Fibroblast of upper back skin (primary cell): ENCODE measurements around the gene MYBBP1A.

Experiments
- DNase-seq: peaks from one replicate; pipeline ENCODE4 v3.0.0-alpha.2; 2013

MYBBP1A gene

DNA sequence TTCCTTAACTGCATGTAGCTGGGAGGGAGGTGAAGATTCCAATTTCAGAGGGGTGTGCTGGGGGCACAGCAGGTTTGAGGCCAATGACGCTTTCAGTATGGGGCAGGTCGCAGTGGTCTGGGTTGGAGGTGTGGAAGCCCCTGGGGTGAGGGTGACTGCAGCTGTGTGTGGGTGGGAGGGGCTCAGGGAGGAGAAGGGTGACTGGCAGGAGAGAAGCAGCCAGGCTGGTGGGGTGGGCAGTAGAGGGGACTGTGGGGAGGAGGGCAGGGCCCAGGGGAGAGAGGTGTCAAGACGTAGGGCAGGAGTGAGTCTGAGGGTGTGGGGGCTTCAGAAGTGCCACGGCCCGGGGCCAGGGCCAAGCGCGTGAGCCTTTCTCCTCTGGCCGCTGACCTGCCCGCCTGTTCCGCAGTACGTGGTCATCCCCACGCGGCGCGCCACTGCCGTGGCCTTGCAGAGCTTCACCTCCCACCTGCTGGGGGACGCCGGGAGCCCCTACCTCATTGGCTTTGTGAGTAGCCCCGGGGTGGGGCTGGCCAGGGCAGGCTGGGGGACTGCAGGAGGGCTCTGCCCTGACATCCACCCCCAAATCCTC, 19.4 kb downstream of the MYBBP1A start:
- DNase-seq = no peak

- DNase-seq = no peak
Measured at GRCh38 chr17:4534928-4535666, 20.1 kb downstream of the MYBBP1A start.

DNA sequence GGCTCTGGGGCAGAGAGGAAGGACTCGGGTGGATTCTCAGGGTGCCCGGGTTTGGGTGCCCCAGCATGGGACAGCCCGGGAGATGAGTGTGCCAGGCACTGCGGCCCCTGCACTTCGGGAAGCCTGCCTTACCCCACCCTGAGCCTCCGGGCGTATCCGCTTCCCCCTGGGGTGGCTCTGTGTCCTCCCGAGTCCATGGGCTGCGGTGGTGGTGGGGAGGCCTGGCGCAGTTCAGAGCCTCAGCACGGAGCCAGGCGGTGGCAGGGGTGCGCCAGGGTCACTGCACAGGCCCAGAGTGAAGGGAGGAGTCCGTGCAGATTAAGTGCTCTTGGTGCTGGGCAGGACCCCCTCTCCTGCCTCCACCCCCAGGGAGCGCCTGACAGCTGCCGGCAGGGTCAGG, 20.7 kb downstream of the MYBBP1A start:
- no peak for DNase-seq

GRCh38 chr17:4533523-4534504, 21.4 kb downstream of the MYBBP1A start:
- no peak for DNase-seq

- no peak for DNase-seq
Measured at GRCh38 chr17:4532860-4533522, 22.2 kb downstream of the MYBBP1A start.

GRCh38 chr17:4531988-4532736, 23.0 kb downstream of the MYBBP1A start:
- DNase-seq = no peak

DNA sequence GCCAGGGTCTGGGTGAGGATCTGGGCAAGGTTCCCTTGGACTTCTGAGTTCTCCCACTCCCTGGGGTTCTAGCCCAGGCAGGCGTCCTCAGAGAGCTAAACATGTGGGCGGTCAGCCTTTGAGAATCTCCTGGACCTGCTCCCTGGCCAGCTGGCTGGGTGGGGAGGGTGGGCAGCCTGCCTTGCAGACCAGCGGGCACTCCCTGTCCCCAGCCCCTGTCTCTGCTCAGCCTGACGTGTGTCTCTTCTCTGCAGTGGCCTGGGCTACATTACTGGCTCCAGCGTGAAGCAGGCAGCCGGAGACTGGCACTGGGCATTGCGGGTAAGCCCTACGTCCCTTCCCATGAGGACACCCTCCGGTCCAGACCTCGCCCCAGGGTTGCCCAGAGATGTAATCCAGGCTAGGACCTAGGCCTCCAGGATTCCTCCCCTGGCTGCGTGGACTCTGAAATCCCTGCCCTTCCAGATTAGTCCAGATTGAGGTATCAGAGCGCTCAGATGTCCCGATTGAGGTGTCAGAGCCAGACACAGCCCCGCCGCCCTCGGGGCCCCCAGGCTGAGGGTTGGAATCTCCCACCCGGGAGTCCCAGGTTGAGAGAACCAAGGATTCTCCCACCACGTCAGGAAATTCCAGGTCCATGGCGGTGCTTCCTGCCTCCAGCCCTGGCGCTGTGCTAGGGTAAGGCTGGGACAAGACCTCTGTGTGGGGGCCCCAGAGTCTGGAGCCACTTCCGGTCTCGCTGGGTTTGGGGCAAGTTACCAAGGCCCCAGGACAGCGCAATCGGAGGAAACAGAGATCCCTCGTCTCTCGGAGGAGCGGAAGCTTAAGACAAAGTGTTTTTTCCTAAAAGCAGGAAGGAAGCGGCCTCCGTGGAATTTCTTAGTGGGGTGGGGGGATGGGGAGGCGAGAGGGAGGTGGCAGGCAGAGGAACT, 24.1 kb downstream of the MYBBP1A start:
- peak; percentile 20 for DNase-seq

DNA sequence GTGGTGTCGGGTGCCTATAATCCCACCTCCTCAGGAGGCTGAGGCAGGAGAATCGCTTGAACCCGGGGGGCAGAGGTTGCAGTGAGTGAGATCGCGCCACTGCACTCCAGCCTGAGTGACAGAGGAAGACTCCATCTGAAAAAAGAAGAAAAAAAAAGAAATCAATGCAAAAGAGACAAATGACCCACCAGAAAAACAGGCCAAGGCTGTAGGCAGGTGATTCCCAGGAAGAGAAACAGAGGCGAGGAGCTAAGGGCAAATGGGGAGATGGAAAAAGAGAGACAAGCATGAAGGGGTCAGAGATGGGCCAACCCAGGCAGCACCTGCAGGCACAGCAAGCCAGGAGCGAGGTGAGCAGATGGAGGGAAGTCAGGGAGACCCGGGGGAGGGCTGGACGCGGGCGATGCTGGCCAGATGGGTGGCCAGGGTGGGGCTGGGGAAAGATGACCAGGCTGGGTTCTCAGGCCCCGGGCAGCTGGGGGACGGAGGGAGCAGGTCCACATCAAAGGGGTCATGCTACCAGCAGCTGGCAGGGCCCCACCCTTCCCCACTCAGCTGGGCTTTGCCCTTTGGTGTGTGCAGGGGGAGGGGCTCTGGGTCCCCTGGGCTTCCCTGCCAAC, 25.5 kb downstream of the MYBBP1A start:
- DNase-seq = no peak

- no peak for DNase-seq
Measured at GRCh38 chr17:4527566-4528125, 27.5 kb downstream of the MYBBP1A start.

DNA sequence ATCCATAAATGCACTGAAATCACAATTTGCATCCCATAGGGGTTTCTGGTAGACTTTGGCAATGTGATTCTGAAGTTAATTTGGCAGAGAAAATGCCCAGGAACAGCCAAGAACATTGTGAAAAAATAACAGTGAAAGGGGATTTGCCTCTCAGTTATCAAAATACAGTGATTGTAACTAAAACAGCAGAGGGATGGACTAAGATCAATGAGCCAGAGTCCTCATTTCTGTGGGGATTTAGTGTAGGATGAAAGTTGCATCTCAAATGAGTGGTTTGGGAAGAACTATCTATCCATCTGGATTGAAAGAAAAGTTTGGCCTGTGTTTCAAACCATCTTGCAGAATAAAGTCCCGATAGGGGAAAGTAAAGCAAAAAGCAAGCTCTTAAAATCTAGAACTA, 28.1 kb downstream of the MYBBP1A start:
- DNase-seq = no peak

DNA sequence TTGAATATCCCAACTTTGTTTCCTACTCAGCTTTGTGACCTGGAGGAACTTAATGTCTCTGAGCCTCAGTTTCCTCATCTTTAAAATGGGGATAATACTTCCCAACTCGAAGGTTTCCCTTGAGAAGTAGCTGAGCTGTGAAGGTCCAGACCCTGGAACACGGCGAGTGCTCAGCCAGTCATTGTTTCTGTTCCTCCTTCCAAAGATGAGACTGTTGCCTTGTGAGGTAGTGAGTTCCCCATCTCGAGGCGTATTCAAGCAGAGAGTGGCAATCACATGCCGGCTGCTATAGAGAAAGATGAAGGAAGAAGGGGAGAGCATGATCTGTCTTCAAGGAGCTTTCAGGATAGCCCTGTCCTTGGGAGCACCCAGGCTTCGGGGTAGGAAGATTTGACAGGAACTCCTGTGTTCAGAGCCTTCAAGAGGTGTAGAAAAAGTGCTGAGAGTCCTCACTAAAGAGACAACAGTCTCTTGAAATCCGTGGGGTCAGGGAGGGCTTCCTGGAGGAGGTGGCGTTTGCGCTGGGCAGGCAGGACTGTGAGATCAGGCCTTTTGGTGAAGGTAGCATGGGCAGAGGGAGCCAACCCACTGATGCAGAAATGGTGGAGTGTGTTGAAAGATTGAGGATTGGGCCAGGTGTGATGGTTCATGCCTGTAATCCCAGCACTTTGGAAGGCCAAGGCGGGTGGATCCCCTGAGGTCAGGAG, 29.3 kb downstream of the MYBBP1A start:
- DNase-seq = no peak

- DNase-seq = no peak
Measured at GRCh38 chr17:4523946-4524345, 31.2 kb downstream of the MYBBP1A start.

GRCh38 chr17:4522661-4523060, 32.5 kb downstream of the MYBBP1A start:
- no peak for DNase-seq

- peak; percentile 43 for DNase-seq
Measured at GRCh38 chr17:4520894-4521600, 34.1 kb downstream of the MYBBP1A start.

DNA sequence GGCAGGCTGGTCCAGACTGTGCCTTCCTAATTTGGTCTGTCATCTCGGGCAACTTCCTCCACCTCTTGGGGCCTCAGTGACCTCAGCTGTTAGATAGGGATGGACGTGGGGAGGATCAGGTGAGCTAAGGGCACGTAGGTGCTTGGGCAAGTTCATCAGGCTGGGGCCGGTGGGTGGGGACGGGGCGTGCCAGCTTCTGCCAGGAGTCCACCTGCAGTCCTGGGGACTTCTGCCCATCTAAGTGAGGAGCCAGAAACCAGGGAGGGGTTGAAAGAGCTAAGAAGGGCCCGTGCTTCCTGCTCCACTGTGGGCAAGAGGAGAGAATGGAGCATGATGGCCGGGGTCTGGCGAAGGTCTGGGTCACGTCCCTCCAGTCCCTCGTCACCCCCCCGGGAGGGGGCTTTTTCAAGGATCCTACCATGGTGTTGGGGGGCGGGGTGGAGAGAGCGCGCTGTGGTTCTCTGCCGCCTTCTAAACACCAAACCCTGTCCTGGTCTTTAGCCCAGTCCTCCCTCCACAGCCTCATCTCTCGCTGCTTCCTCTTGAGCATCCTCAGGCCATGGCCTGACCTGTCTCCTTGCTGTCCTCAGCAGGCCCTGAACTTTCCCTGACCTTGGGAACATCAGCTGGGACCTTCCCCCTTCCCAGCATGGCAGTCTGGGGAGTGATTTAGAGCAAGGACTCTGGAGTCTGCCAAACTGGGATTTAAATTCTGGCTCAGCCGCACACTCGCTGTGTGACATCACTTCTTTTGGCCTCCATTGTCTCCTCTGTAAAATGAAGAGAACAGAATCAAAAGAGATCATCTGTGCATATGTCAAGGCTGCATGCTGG, 34.9 kb downstream of the MYBBP1A start:
- DNase-seq = no peak

DNA sequence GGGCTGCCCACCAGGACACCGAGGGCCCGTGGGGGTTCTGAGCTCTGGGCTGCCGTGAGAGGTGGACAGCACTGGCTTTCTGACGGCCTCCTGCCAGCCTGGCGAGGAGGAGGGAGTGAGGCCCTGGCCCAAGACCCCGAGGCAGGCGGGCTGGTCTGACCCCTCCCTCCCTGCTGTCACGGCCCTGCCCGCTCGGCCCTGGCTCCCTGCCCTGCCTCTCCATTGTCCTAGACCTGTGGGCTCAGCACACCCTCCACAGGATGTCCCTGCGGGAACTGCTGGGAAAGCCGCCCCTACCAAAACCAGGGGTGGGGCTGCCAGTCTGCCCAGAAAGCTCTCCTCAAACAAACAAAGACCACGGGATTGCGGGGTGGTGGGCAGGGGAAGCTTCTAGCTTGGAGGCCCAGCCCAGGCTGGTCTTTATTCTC, 35.8 kb downstream of the MYBBP1A start:
- DNase-seq = no peak

DNA sequence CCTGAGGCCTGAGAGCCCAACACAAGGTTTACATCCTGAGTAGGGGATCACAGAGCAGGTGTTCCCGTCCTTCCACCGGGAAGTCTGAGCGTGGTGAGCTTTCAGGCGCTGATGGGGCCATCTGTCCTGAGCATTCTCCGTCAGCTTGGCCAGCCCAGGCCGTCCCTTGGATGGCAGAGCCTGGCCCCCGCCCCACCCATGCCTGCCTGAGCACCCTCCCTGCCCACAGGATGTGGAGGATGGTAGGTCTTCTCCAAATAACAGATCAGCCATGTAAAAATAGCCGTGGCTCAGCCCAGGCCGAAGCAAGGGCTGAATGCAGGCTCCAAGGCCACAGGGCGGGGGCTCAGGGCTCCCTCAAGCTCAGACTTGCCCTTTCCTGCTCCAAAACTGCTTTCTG, 36.3 kb downstream of the MYBBP1A start:
- DNase-seq = no peak

DNA sequence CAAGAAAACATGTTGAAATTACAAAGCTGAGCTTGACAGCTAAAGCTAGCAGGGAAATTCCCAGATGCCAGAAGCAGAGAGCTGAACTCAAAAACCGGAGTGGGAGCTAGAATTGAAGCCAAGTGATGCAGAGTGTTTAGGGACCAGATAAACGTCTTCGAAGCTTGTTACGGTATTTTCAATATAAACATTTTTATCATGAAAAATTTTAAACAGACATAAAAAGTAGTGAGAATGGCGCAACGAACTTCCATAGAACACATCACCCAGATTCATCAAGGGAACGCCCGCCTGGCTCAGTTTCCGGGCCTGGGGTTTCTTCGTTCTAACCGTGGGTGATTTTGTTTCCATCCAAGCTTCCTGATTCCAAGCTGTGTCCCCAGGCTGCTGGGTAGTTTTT, 38.4 kb downstream of the MYBBP1A start:
- DNase-seq = no peak
